NCI-H128 (cell line): ENCODE measurements around the gene VIPR2.

Experiments used
- DNase-seq: peaks from one replicate; lab custom pipeline; 2025; ENCODE audit not compliant: unreplicated experiment; lab: John Stamatoyannopoulos, UW

Gene VIPR2

GRCh38 chr7:159068893-159069448, 75.7 kb downstream of the VIPR2 start:
- no peak for DNase-seq

DNA sequence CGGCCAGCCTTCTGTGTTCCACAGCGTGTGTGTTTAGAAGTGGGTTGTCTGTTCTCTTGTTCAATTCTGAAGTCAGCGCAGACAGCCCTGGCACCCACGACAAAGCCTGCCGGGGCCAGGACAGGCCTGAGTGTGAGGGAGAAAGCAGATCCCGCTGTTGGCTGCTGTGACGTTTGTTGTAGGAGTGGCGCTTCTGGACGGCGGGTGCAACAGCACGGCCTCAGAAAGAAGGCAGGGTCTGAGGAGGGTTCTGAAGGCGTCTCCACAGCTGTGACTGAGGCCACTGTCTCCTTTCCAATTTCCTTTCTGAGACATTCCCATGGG, 76.2 kb downstream of the VIPR2 start:
- no peak for DNase-seq

GRCh38 chr7:159067576-159068487, 76.8 kb downstream of the VIPR2 start:
- no peak for DNase-seq

DNA sequence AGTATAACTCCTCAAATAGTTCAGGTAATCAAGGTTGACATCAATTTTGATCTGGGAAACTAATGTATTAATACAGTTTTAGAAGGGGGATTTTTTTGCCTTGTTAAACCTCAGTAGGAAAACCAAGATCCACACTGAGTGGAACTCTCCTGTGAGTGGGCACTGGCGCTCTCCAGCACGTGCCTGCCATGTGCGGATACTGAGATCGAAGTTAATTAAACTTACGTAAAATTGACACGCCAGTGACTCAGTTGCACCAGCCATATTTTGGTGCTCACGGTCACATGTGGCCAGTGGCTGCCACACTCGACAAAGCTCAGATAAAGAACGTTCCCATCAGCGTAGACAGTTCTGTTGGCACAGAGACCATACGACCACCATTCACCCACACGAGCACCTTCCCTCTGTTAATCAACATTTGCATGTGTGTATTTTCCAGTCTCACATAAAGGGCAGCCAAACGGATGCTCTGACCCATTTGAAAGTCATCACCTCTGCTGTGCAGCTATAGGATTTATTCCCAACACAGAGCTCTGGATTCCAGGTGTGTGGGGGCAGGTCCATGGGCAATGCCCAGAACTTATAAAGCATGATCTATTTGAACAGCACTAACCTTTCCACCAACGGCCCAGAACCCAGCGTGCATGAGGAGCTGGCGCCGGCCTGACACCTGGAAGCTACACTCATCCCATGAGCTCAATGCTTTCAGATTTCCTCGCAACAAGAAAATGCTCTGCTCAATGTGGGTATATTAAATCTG, 77.7 kb downstream of the VIPR2 start:
- DNase-seq: no peak

GRCh38 chr7:159065852-159066480, 78.7 kb downstream of the VIPR2 start:
- no peak for DNase-seq

GRCh38 chr7:159064816-159065510, 79.7 kb downstream of the VIPR2 start:
- DNase-seq: no peak

DNA sequence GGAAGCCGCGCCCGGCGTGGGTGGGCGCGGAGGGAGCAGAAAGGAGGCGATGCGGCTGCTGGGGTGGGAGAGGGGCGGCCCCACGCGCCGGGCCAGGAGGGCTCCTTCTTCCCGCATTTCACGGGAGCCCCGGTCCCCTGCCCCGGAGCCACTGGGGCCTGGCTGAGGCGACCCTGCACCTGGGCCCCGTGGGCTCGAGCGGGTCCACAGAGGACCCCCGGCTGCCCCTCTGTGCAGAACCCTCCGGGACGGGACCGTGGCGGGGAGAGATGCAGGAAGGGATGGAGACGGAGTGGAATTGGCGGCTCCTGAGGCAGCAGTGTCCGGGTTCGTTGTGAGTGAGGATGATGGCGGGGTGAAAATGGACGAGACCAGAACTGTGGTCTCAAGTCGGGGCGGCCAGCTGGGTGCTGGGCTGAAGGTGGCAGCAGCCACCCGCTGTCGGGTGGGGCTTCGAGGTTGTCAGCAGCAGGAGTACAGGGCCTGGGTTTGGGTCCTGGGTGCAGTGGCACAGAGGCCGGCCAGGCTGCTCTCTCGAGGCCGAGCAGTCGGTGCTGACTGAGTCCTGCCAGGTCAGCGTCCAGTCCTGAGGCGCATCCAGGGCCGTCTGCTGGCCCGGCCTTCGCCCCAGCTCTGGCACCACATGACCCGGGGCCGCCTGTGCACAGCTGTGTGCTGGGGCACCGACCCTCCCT, 80.4 kb downstream of the VIPR2 start:
- DNase-seq: no peak

- DNase-seq: no peak
Measured at GRCh38 chr7:159063046-159063840, 81.4 kb downstream of the VIPR2 start.

GRCh38 chr7:159062569-159062968, 82.1 kb downstream of the VIPR2 start:
- DNase-seq: no peak

DNA sequence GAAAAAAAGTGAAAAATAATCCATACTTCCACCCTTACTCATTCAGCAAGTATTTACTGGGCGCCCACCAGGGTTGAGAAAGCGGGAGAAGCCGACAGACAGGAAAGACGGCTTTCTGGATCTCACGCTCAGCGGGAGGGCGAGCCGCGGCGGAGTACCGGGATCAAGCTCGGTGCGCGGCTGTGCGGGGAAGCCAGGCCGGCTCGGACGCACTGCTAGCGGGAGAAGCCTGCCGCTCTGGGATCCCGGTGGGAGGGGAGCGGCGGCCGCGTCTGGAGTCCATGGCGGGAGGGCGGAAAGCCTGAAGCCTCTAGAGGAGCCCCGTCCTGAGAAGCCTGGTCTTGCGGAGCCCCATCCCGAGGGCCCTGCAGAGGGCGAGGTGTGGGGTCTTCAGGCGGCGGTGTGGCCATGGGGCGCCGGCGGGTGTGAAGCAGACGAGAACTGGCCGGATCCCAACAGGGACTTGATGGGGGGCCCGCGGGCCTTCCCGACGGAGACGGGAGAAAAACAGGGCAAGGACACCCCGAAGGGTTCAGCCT, 82.9 kb downstream of the VIPR2 start:
- DNase-seq: no peak

GRCh38 chr7:159061209-159061608, 83.5 kb downstream of the VIPR2 start:
- no peak for DNase-seq

GRCh38 chr7:159060440-159060839, 84.2 kb downstream of the VIPR2 start:
- no peak for DNase-seq

- no peak for DNase-seq
Measured at GRCh38 chr7:159059629-159060028, 85.0 kb downstream of the VIPR2 start.

DNA sequence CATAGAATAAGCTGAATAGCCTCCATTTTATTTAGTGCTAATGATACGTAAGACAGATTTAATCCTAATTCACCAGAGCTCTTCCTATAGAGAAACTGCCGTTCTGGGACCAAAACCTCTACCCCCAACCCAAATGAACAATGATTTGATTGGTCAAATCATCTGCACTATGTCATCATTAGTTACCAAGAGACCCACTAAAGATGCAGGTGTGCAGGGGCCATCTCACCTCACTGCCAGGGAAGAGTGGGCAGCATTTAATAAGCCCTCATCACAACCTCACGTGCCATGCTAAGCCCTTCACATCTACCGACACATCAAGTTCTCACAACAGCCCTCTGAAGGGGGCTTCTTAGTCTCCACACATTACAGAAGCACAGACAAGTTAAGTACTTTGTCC, 87.0 kb downstream of the VIPR2 start:
- DNase-seq: no peak

- DNase-seq: no peak
Measured at GRCh38 chr7:159056737-159057136, 87.9 kb downstream of the VIPR2 start.

GRCh38 chr7:159051916-159052315, 92.8 kb downstream of the VIPR2 start:
- no peak for DNase-seq

DNA sequence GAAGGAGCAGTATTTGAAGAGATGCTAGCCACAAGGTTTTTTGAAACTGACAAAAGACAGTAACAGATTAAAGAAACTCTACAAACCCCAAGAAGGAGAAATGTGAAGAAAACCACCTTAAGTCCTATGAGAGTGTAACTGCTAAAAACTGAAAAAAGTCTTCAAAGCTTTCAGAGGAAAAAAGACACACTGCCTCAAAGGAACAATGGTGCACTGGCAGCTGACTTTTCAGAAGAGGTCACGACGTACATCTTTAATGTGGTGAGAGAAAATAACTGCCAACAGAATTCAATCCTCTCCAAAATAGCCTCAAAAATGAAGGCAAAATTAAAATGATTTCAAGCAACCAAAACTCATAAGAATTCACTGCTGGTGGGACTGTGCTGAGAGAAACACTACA, 94.0 kb downstream of the VIPR2 start:
- no peak for DNase-seq

GRCh38 chr7:159049266-159050025, 95.2 kb downstream of the VIPR2 start:
- DNase-seq: no peak

DNA sequence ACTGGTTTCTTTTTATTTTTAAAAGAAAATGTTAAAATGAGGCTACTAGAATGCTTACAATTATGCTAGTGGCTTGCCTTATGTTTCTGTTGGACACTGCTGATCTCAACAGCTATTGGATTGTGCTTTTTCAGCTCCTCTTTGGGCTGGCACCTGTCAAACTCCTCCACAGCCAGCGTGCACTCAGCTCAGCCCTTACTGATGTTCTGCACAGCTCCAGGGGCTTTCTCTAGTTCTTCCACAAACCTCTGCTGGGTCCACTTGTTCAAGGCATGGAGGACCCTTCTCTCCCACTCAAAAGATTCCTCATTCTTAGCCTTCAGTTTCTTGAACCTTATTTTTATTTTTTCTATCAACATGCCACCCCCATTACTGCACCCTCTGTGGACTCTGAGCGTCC, 96.0 kb downstream of the VIPR2 start:
- DNase-seq: no peak
